ENCODE data around the gene OMG. TPM values are rescaled to one million over a fixed set of nuclear protein-coding genes. Genes with fewer than 3 reads are reported as not detected.
"Not testable (repeated sequence)": the region's sequence is repeated elsewhere in the genome, so short reads cannot be mapped to it uniquely, and the experiment has no call there.

The OMG gene
- total RNA-seq, 1 donor from 2014 or later, result 2.3 TPM

DNA sequence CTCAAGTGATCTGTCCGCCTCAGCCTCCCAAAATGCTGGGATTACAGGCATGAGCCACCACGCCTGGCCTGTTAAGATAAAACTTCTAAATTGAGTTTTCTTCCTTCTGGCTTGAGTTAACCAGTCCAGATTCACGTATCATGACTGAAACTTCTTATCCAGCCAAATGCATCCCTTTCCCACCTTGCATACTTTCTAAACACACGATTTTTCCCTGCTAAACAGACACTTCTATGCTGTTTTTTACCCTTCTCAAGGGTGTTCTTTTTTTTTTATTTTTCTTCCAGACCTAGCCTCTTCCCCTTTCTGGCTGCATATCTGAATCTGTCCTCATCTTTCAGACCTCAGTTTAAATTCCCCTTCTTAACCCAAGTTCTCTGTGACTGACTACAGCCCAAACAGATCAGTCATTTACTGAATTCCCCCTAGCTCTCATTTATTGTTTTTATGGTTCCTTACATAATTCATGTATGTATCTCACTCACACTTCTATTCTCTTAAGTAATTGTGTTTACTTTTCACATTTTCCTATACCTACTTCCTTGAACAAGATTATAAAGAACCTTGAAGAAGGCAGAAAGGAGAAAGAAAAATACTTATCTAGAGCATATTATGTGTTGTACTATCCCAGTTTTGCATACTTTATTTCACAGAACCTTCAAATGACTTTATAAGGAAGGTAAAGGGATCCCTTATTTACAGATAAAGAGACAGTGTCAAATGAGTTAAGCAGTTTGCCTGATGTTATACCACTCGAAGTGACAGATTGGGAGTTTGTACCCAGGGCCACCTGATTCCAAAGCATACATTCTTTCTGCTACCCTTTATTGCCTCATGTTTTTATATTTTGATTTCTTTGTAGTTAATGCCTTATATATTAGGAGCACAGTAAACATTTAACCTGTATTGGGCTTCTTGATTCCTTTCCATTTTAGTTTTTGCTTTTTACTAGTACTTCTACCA lies 11.6 kb upstream of the OMG start:
- DNase-seq (ENCODE audit: low spot score), result no peak

DNA sequence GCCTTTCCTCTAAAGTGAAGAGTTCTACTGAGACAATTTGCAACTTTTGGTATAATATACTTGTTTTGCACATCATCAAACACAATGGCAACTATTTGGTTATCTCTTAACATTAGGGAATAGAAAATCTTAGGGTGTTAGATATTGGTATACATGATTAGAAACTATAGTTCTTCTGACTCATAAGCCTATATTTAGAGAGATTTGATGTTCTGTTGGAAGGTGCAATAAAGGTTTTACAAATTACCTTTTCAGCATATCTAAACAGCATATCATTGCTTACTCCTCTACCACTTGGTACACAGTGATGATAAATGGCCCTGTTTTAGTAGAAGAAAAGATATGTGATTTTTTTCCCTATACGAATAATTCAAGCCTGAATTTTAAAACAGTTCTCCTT lies 10.6 kb upstream of the OMG start:
- no peak for DNase-seq (ENCODE audit: low spot score)

DNA sequence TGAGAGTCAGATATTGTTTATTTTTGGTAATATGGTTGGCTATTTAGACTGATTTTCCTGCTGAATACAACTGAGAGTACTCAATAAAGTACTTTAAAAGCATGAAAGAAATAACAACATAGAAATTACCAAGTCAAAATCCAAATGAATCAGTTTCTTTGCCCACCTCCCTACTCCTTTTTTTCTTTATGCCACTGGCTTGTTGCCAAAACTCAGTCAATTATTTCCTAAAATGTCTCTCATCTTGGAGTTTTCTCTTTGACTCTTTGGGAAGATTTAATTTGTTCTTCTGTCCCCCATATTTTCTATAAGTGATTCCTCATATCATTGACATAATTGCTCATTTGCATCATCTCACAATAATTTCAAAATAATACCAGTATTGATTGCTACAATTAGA lies 2.6 kb upstream of the OMG start:
- no peak for DNase-seq (ENCODE audit: low spot score)

GRCh38 chr17:31296142-31296541 lies 897 bp downstream of the OMG start:
- no peak for DNase-seq (ENCODE audit: low spot score)

DNA sequence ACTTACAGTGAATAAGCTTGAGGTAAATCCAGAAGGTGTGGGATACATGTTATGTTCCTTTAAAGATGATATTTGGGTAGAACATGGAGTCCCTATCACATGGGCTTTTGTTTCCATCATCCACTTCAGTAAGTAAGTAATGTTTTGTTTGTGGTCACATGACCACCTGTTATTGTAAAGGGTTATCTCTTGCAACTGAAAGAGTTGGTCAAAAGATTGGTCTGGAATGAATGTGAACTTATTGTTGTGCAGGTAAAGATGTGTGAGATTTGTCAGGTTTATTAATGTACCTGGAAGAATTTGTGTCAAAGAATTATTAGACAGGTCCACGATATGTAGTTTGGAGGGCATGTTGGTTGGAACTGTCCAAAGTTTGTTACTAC lies 1.6 kb downstream of the OMG start:
- no peak for DNase-seq (ENCODE audit: low spot score)

DNA sequence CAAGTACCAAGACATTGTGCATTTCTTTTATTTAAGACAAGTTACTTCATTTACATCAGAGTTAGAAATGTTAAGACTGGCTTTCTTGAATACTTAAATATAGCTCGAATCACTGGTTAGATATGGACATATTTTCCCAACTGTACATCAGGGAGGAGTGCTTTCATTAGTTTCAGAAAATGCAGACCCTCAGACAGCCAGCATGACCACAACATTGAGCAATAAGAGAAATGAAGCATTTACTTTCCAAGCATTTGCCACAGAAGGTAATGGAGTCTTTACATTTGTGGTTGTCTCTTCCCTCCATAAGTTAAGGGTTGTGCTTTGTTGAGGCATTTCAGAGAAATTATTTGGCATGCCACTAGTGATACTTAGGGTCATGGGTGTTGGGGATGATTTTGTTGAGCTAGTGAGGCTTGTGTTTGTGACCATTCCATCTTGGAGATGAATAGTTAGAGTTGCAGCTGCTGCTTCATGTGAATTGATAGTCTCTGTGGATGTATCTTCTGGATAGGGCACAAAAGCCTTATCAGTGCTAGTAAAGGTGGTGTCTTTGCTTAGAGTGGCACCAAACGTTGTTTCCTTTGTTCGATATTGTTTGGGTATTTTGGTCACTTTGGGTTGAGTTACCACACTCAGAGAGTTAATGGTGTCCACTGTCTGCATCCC lies 2.1 kb downstream of the OMG start:
- no peak for DNase-seq (ENCODE audit: low spot score)

GRCh38 chr17:31294231-31294630 lies 2.8 kb downstream of the OMG start:
- no peak for DNase-seq (ENCODE audit: low spot score)

- DNase-seq (ENCODE audit: low spot score), result no peak
These were observed 3.5 kb downstream of the OMG start for GRCh38 chr17:31293581-31293980.

DNA sequence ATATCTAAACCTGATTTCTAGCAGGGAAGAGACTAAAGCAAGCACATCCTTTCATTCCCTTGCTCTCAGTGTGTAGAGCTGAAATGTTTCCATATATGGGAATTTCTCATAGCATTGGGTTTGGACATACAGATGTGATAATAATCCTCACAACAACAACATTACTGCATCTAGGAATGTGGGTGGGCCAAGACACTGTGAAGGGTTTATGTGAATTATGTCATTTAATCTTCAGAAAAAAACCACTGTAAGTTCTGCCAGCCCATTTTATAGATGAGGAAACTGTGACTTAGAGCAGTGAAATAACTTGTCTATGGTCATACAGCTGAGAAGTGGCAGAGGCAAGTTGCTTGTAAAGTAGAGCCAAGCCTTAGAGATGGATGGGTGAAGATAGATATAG lies 5.2 kb downstream of the OMG start:
- no peak for DNase-seq (ENCODE audit: low spot score)

DNA sequence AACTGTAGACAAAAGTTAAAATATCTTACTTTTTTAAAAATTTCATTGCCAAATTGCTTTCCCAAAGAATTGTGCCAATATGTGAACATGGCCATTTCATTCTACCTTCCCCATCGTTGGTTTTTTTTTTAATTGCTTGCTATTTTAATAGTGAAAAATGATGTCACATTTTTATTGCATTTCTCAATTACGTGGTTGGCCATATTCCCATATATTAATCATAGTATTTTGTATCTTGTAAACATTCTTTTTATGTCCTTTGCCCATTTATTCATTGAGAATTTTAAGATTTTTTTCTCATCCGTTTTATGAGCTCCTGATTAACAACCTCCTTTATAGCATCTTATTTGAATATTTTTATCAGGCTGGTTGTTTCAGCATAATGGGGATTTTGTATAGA lies 7.2 kb downstream of the OMG start:
- no peak for DNase-seq (ENCODE audit: low spot score)

DNA sequence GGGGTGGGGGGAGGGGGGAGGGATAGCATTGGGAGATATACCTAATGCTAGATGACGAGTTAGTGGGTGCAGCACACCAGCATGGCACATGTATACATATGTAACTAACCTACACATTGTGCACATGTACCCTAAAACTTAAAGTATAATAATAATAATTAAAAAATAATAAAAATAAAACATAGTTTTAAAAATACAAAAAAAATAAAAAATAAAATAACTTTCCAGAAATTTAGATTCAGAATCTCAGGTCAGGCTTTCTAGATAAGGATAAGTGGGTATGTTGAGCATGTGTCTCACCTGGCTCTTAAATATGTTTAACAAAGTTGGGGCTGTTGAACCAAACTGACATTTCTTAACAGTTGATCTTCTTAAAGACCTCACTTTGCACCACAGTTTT lies 9.1 kb downstream of the OMG start:
- DNase-seq (ENCODE audit: low spot score), result not testable (repeated sequence)

DNA sequence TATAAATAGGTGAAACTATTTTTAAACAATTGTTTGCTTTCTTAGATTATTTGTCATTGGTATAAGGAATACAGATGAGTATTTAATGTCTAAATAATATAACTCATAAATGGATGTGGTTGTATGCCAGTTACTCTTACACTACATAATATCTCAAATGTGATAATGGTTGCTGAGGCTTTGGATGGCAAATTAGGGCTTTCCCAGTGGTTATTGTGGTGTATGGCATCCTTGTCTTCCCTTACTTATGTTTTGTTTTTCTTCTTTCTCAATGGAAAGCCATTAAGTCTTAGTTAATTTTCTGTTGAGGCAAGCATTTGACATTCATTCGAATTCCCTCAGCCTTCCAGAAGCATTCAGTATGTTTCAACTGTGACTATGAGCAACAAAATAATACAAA lies 10.5 kb downstream of the OMG start:
- no peak for DNase-seq (ENCODE audit: low spot score)

DNA sequence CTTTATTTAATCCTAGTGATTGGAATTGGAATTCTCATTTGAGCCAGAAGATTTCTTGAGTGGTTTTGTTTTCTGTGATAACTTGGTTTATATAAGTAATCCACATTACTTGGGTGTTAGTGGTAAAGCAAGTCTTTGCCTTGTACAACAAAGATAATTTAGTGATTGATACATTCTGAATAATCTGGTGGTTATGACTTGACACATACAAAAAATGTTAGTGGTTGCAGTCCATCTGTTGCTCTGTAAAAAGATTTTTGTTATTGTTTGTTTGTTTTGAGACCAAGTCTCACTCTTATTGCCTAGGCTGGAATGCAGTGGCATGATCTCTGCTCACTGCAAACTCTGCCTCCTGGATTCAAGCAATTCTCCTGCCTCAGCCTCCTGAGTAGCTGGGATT lies 13.2 kb downstream of the OMG start:
- DNase-seq (ENCODE audit: low spot score), result no peak

DNA sequence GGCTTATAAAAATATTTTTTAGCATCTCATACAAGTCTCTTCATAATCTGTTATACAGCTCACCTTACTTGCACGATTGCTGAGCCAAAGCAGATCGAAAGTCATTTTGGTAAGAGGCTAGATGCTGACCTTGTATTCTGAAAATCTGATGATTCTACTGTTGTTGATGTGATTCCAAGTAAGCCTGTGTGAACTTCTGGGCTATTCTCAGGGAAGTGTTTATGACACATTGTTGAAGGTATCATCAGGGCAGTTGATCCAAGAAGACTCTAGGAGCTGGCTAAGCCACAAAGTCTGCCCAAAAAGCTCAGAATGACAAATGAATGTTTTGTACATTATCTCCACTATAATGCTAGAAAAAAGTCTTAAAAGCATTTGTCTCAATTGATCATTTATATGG lies 16.0 kb downstream of the OMG start:
- DNase-seq (ENCODE audit: low spot score), result no peak

- DNase-seq (ENCODE audit: low spot score), result no peak
These were observed 17.6 kb downstream of the OMG start for GRCh38 chr17:31279401-31279800.

DNA sequence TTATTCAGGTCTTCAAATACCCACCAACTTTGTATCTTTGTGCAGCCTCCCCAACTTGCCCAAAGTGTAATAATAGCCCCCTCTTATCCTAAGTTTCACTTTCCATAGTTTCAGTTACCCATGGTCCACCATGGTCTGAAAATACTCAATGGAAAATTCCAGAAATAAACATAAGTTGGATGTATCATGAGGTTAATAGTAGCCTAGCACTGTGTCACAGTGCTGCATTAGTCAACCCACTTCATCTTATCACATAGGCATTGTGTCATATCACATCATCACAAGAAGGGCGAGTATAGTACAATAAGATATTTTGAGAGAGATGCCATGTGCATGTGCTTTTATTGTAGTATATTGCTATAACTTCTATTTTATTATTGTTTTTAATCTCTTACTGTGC lies 21.9 kb downstream of the OMG start:
- no peak for DNase-seq (ENCODE audit: low spot score)

DNA sequence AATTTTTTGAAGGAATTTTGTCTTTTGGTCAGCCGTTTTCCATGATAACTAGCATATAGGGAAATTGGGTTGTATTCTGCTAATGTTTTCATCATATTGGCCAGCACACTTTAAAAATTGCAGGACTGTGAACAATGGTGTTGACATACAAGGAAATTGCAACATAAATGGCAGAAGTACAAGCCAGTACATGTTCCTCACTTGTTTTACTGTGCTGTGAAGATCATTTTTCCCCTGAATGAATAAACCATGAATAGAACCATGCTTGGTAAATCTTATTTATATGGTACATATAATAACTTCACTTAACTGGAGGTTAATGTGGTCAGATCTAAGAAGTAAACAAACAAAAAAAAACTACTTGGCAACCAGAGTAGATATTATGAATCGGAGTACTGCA lies 22.8 kb downstream of the OMG start:
- DNase-seq (ENCODE audit: low spot score), result no peak

DNA sequence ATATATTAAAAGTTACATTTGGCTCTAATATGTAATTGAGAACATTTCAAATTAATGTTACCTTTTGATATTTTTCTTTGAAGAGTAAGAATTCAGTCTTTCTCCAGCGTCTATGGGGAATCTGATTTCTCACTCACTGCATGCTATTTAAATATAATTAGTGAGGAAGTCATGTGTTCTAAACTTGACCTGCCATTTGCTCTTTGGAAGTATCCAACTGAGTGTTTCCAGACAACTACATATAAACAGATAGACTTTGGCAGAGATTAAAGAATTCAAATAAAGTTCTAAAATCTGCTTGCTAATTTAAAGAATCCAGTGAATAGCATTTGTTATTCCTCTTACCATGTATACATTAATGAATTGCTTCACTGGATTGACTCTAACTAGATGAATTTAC lies 23.5 kb downstream of the OMG start:
- DNase-seq (ENCODE audit: low spot score), result no peak

DNA sequence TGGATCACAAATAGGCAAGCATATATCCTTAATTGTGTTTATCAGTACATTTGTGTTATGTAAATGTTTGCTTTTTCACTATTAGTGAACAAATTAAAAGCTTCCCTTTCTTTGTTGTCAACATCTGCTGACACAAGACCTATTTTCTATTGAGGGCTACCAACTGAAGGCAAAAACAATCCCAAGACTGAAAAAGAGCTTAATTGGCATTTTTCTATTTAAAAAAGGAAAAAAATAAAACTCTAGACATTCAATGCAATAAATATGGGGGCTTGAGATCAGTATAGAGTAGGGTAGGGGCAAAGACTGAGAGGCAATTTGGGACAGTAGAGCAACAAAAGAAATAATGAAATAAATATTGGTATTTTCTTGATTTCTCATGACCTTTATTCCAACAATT lies 24.2 kb downstream of the OMG start:
- DNase-seq (ENCODE audit: low spot score), result no peak

GRCh38 chr17:31272236-31272635 lies 24.8 kb downstream of the OMG start:
- DNase-seq (ENCODE audit: low spot score), result no peak

- no peak for DNase-seq (ENCODE audit: low spot score)
These were observed 27.5 kb downstream of the OMG start for GRCh38 chr17:31269578-31269983.

- no peak for DNase-seq (ENCODE audit: low spot score)
These were observed 27.9 kb downstream of the OMG start for GRCh38 chr17:31269036-31269577.

DNA sequence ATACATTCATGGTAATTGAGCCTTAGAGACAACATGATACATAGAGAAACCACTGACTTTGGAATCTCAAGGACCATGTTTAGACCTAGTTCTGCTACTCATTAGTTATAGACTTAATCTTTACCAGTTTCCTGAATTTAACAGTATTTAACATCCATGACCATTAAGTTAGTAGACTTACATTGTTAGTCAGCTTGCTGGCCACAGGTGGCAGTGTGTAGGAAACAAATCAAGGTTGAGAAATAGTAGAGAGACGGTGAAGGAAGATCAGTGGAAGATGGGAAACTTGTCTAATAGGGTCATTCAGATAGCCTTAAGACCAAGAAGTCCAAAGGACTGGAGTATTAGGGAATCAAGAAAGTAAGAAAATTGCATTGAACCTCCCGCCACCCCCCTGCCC lies 31.0 kb downstream of the OMG start:
- no peak for DNase-seq (ENCODE audit: low spot score)

Measured in mucosa of gallbladder (tissue), 1 donor.